Measurements from ENCODE around the gene LAMTOR4. TPM values are rescaled to one million over a fixed set of nuclear protein-coding genes. Genes with fewer than 3 reads are reported as not detected.

LAMTOR4 gene
- total RNA-seq, 1 donor from 2014 or later: 151 TPM

DNA sequence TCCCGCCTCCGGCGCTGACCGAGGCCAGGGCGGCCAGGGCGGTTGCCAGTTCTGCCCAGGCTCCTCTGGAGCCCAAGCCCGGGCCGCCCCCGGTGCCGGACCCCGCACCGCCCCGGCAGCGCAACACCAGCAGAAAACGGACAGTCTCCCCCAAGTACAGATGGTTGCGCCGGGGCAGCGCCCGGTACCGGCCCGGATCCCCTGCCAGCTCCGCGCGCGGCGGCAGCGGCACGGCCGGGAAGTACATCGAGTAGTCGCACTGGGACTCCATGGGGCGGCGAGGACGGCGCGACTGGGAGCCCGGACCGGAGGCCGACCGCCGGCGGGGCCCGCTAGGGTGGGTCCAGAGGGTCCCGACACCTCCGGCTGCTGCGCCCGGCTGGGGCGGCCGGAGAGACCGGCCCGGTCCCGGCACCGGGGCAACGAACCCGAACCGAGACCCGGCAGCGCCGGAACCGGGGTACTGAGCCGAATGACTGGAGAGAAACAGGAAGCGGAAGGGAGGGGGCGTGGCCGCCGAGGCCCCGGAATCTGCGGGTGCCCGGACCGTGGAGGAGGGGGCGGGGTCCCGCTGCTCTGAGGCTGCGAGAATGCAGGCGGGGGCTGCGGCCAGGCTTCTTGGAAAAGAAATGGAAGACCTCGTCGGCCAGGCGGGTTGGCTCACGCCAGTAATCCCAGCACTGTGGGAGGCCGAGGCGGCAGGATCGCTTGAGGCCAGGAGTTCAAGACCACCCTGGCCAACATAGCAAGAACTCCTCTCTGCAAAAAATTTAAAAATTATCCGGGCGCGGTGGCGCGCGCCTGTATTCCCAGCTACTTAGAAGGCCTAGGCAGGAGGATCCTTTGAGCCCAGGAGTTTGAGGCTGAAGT lies 9.7 kb downstream of the LAMTOR4 start, which contains the start of gene TRAPPC14:
Gene TRAPPC14, minus strand, starts transcription at position 495 of the 870 bp plus-strand sequence. Its CDS starts 224 bp downstream, at position 271.
- Mint-ChIP-seq H3K36me3 (ENCODE audit: low read depth) (peaks cover 34% of the 10 kb centered on the region), H3K4me1 (peaks cover 44% of the 10 kb centered on the region), H3K27ac (peak within 1 kb of the TSS; percentile 86), H3K27me3 (no peaks in the 10 kb centered on the region), H3K4me3 (peak within 1 kb of the TSS; percentile 85), H3K9me3 (no peaks in the 10 kb centered on the region)
- POLR2A ChIA-PET: interaction anchor here (0.6 to 4.4 kb wide), 13 partner anchors 9 to 211 kb away, joined by 3 to 57 read pairs (median 4); partner anchors contain the start of genes GAL3ST4 and LAMTOR4
- CTCF ChIA-PET: interaction anchor here (0.9 to 2.2 kb wide), 2 partner anchors 38 to 59 kb away, joined by 4 to 5 read pairs; no protein-coding TSS in a partner anchor
- peak; percentile 89 for ATAC-seq (ENCODE audit: low read depth)
- DNase-seq: peak; percentile 93
- intact Hi-C loops (cut with micrococcal nuclease): loop anchor here (1.0 to 5.0 kb wide), 5 partner anchors 10 to 429 kb away; partner anchors contain the start of genes FBXO24, GAL3ST4, GPC2 and LAMTOR4
- TF ChIP-seq, protein P1, sequence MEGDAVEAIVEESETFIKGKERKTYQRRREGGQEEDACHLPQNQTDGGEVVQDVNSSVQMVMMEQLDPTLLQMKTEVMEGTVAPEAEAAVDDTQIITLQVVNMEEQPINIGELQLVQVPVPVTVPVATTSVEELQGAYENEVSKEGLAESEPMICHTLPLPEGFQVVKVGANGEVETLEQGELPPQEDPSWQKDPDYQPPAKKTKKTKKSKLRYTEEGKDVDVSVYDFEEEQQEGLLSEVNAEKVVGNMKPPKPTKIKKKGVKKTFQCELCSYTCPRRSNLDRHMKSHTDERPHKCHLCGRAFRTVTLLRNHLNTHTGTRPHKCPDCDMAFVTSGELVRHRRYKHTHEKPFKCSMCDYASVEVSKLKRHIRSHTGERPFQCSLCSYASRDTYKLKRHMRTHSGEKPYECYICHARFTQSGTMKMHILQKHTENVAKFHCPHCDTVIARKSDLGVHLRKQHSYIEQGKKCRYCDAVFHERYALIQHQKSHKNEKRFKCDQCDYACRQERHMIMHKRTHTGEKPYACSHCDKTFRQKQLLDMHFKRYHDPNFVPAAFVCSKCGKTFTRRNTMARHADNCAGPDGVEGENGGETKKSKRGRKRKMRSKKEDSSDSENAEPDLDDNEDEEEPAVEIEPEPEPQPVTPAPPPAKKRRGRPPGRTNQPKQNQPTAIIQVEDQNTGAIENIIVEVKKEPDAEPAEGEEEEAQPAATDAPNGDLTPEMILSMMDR (IDR thresholded peaks at IDR 0.05): no peak

DNA sequence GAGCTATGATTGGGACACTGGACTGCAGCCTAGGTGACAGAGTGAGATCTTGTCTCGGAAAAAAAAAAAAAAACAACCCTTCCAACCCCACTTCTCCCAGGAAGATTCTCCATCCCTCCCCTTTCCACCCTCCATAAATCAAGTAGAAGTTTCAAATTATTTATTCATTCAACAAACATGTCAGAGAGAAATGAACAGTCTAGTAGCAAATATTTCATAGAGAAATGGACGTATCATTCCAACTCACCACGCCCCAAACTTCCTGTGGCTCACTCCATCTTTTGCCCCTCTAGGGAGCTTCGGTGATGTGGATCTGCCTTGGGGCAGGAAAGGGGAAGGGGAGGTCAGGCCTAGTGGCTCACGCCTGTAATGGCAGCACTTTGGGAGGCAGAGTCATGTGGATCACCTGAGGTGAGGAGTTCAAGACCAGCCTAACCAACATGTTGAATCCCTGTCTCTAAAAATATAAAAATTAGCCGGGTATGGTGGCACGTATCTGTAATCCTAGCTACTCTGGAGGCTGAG lies 10.4 kb downstream of the LAMTOR4 start:
- intact Hi-C loops (cut with micrococcal nuclease): loop anchor here (2.0 to 5.0 kb wide), 2 partner anchors 20 to 428 kb away; partner anchors contain the start of genes FBXO24 and LRCH4
- no peak for ATAC-seq (ENCODE audit: low read depth)
- H3K36me3 Mint-ChIP-seq (ENCODE audit: low read depth): peaks cover 27% of the 10 kb centered on the region
- POLR2A ChIA-PET: interaction anchor here (0.6 to 4.4 kb wide), 7 partner anchors 10 to 158 kb away, joined by 3 to 57 read pairs (median 4); partner anchors contain the start of gene LAMTOR4
- CTCF ChIA-PET: interaction anchor here (0.9 kb wide), 1 partner anchor 37 kb away, joined by 4 read pairs; no protein-coding TSS in a partner anchor
- no peaks in the 10 kb centered on the region for H3K27me3 Mint-ChIP-seq
- no peak for DNase-seq
- no peaks in the 10 kb centered on the region for H3K9me3 Mint-ChIP-seq
- TF ChIP-seq, protein P1 (IDR thresholded peaks at IDR 0.05): no peak
- peak overlapping the region; percentile 86 for H3K27ac Mint-ChIP-seq
- peaks cover 43% of the 10 kb centered on the region for H3K4me1 Mint-ChIP-seq
- peak overlapping the region; percentile 85 for H3K4me3 Mint-ChIP-seq

DNA sequence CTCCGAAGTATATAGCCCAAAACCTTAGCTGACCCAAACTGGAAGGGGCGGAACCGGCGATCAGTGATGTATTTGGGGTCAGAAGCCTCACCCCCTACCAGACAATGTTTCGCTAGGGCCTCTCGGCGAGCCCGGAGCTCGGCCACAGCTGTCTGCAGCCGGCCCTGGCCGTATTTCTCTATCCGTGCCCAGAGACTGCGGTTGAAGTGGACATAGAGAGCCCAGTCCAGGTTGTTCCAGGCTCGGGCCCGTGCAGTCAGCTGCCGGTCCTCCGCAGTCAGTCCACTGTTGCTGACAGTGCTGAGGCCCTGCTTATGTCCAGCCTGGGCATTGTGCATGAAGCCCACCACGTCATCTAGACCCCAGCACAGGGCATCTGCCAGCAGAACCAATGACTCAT lies 11.3 kb downstream of the LAMTOR4 start:
- CTCF ChIA-PET: no interaction called here
- POLR2A ChIA-PET: interaction anchor here (4.4 kb wide), 1 partner anchor 11 kb away, joined by 57 read pairs; the partner anchor contains the start of gene LAMTOR4
- DNase-seq (no peak), ATAC-seq (ENCODE audit: low read depth) (no peak)
- Mint-ChIP-seq H3K4me3 (no peak overlapping the region), H3K27ac (no peak overlapping the region), H3K36me3 (ENCODE audit: low read depth) (peaks cover 21% of the 10 kb centered on the region), H3K27me3 (no peaks in the 10 kb centered on the region), H3K9me3 (no peaks in the 10 kb centered on the region), H3K4me1 (peaks cover 41% of the 10 kb centered on the region)
- intact Hi-C loops (cut with micrococcal nuclease): no loop called here
- TF ChIP-seq, protein P1 (IDR thresholded peaks at IDR 0.05): no peak

DNA sequence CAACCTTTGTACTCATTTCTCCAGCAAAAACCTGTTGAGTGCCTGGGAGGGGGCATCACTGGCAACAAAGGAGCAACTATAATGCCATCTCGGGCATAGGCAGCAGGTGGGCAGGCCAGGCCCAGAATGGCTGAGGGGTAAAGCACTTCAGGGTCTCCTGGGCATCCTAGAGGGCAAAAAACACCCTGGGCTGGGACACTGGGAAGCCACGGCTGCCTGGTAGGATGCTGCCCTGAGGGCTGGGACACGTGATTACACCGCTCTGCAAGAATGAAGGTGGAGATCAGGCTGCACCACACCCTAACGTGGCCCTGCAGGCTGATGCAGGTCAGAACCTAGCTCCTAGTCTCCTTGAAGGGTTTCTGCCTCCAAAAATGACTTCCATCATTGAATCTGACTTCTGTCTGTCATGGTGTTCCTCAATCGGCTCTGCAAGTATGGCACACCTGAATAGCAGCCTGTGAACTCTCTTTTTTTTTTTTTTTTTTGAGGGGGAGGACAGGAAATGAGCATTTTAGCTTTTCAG lies 14.4 kb downstream of the LAMTOR4 start:
- TF ChIP-seq, protein P1 (IDR thresholded peaks at IDR 0.05): no peak
- no peak for DNase-seq
- Mint-ChIP-seq H3K4me1 (peaks cover 35% of the 10 kb centered on the region), H3K36me3 (ENCODE audit: low read depth) (no peaks in the 10 kb centered on the region), H3K27me3 (peaks cover 21% of the 10 kb centered on the region), H3K9me3 (no peaks in the 10 kb centered on the region), H3K27ac (peak overlapping the region; percentile 11), H3K4me3 (no peak overlapping the region)
- ChIA-PET CTCF (no interaction called here), POLR2A (interaction anchor here (0.6 to 0.7 kb wide), 3 partner anchors 14 to 266 kb away, joined by 3 to 4 read pairs (median 3); partner anchors contain the start of genes GPC2 and ZCWPW1)
- ATAC-seq (ENCODE audit: low read depth): no peak
- intact Hi-C loops (cut with micrococcal nuclease): no loop called here
